ENCODE results near the gene TRAPPC8.

DNA sequence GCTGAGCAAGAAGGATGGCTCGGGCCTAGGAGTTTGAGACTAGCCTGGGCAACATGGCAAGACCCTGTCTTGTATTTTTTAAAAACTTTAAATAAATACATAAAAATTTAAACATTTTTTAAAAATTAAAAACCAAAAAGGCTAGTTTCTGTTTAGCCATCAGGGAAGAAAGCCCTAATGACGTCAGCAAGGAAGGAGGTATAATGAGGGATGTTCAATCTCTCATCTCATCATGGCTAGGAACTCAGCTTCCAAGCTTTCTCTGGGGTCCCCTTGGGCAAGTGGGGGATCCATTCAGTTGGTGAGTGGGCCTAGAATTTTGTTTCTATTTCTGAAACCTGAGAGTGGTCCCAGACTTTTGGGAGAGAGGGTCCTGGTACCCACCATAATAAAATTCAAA is 147.2 kb downstream of the TRAPPC8 start:
- TF ChIP-seq, protein P1, sequence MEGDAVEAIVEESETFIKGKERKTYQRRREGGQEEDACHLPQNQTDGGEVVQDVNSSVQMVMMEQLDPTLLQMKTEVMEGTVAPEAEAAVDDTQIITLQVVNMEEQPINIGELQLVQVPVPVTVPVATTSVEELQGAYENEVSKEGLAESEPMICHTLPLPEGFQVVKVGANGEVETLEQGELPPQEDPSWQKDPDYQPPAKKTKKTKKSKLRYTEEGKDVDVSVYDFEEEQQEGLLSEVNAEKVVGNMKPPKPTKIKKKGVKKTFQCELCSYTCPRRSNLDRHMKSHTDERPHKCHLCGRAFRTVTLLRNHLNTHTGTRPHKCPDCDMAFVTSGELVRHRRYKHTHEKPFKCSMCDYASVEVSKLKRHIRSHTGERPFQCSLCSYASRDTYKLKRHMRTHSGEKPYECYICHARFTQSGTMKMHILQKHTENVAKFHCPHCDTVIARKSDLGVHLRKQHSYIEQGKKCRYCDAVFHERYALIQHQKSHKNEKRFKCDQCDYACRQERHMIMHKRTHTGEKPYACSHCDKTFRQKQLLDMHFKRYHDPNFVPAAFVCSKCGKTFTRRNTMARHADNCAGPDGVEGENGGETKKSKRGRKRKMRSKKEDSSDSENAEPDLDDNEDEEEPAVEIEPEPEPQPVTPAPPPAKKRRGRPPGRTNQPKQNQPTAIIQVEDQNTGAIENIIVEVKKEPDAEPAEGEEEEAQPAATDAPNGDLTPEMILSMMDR (IDR thresholded peaks at IDR 0.05): no peak
- TF ChIP-seq POLR2A (IDR thresholded peaks at IDR 0.05): no peak
